Erythroblast (primary cell): ENCODE measurements around the gene AFG1L.

Source experiments
- DNase-seq, 2 experiments: peaks; one replicate each; lab custom pipeline; 2025; lab: John Stamatoyannopoulos, UW
- GATA1 ChIP-seq: IDR thresholded peaks from 2 replicates; pipeline ENCODE4 v1.6.1; 2011; ENCODE audit warnings: low read depth, mild to moderate bottlenecking, control low read depth, low read length, moderate library complexity
- POLR2A ChIP-seq: IDR thresholded peaks from 2 replicates; pipeline ENCODE4 v1.6.1; 2011; ENCODE audit warnings: mild to moderate bottlenecking, low read length

Gene AFG1L

DNA sequence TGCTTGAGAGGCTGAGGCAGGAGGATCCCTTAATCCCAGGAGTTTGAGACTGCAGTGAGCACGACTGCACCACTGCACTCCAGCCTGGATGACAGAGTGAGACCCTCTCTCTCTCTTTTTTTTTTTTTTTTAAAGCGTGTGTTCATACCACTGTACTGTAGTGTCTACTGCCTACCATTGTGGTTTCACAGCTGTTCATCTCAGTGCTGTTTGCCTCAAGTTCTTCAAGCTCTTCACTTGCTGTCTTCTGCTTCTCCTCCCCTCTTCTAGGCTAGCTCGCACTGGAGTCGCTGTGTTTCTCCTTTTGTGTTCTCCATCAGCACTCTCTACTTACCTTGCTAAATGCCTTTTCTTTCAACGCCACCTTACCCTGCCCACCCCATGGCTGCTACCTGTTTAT, 273.2 kb downstream of the AFG1L start:
- no peak for TF ChIP-seq POLR2A
- no peak for TF ChIP-seq GATA1
- no peak for DNase-seq

- no peak for DNase-seq
- TF ChIP-seq POLR2A (no peak), GATA1 (no peak)
Observed at GRCh38 chr6:108568551-108569305, 273.9 kb downstream of the AFG1L start.

DNA sequence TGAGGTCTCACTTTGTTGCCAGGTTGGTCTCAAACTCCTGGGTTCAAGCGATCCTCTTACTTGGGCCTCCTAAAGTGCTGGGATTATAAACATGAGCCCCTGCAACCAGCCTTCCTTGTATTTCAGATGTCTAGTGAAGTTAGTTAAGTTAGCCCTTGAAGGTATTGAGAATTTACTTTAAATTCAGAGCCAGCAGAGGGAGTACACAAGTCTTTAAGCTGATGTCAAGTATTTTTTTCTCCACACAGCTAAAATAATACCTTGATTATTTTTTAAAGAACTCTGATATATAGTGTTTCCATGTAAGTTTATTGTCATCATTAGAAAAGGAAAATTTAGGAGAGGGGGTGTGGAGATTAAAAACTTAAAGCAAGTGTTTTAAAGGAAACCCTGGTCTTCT, 275.7 kb downstream of the AFG1L start:
- no peak for TF ChIP-seq POLR2A
- no peak for TF ChIP-seq GATA1

DNA sequence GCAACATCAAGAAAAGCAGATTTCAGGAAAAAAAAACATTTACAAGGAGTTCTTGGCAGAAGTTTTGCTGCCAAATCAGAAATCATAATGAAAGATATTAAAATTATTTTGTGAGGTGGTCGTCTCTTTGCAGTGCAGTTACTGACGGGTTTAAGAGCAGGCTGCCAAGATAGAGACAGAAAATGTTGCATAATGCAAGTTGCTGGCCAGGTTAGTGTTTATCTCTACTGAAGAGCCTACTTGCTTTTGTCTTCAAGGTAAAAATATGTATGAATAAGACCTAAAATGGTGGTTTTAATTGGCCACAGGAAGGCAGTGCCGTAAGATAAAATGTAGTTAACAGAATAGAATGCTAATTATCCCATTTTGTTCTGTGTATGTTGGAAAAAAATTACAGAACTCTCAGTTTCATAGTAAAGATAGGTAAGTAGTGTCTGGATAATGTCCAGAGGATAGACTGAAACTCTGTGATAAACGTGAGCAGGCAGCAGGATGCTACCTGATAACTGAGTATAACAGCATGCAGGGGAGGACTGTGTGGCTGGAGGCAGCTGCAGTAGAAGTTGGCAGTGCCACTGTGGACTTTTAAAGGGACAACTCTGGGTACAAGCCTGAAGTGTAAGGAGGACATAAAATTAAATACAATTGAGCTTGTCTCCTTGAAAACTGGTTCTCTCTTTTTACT, 279.7 kb downstream of the AFG1L start:
- TF ChIP-seq POLR2A (peak; percentile 36), GATA1 (no peak)
- peak; percentile 76 to 80 for DNase-seq

More for the DNA sequence above, 275.7 kb downstream of the AFG1L start:
- no peak for DNase-seq
